Cardiac fibroblast (primary cell): Measurements from ENCODE around the gene WRNIP1.

Experiments
- DNase-seq, 2 donors: peaks; one replicate each; pipeline versions ENCODE4 v3.0.0 to v3.0.0-alpha.2; 2010; ENCODE audit warnings: low read depth in 2 of 2
- H3K4me3 ChIP-seq, 2 donors: replicated peaks in 1 of 2; 1 replicate in 1 of 2; 2 replicates in 1 of 2; pipeline ENCODE4 v1.5.1; 2011; ENCODE audit warnings: low read depth in 2 of 2, low read length in 2 of 2, mild to moderate bottlenecking in 2 of 2, moderate library complexity in 1 of 2
- CTCF ChIP-seq: IDR thresholded peaks from one replicate; pipeline ENCODE4 v1.5.1; 2011; ENCODE audit warnings: low read depth, mild to moderate bottlenecking, low read length, inconsistent platforms

The WRNIP1 gene

GRCh38 chr6:2764610-2765165 lies 505 bp upstream of the WRNIP1 start:
- DNase-seq, result peak; percentile 82
- peak overlapping the region; percentile 50 to 61 for H3K4me3 ChIP-seq
- no peak for TF ChIP-seq CTCF

GRCh38 chr6:2765896-2766766 lies 938 bp downstream of the WRNIP1 start:
- peak; percentile 35 to 47 for DNase-seq
- peak overlapping the region; percentile 91 to 92 for H3K4me3 ChIP-seq
- TF ChIP-seq CTCF, result no peak

- peak; percentile 0 for TF ChIP-seq CTCF
- DNase-seq, result peak in 1 of 2 donors; percentile 45
- peak overlapping the region; percentile 91 to 92 for H3K4me3 ChIP-seq
These were observed 1.8 kb downstream of the WRNIP1 start for GRCh38 chr6:2766767-2767656.

GRCh38 chr6:2767657-2768524 lies 2.7 kb downstream of the WRNIP1 start:
- peak in 1 of 2 donors; percentile 13 for DNase-seq
- peak overlapping the region; percentile 91 to 92 for H3K4me3 ChIP-seq
- no peak for TF ChIP-seq CTCF

GRCh38 chr6:2768696-2769095 lies 3.5 kb downstream of the WRNIP1 start:
- H3K4me3 ChIP-seq, result peak overlapping the region in 1 of 2 donors; percentile 92
- DNase-seq, result no peak
- TF ChIP-seq CTCF, result no peak

GRCh38 chr6:2770171-2770570 lies 5.0 kb downstream of the WRNIP1 start:
- TF ChIP-seq CTCF, result no peak
- peak overlapping the region in 1 of 2 donors; percentile 16 for H3K4me3 ChIP-seq
- peak in 1 of 2 donors; percentile 44 for DNase-seq
